KBM-7 (cell line): ENCODE measurements around the gene CACNA2D3.

Experiments
- DNase-seq: peaks from one replicate; pipeline ENCODE4 v3.0.0-alpha.2; 2015
- in situ Hi-C: fragments of 300-500 bp; cut with MboI; formaldehyde crosslinking; loops from 2 replicates; pipeline ENCODE4 v1.14.3; 2020; ENCODE audit warnings: low sequenced_read_pairs, low pct_unique_long_range_greater_than_20kb, mixed read lengths

CACNA2D3 gene

DNA sequence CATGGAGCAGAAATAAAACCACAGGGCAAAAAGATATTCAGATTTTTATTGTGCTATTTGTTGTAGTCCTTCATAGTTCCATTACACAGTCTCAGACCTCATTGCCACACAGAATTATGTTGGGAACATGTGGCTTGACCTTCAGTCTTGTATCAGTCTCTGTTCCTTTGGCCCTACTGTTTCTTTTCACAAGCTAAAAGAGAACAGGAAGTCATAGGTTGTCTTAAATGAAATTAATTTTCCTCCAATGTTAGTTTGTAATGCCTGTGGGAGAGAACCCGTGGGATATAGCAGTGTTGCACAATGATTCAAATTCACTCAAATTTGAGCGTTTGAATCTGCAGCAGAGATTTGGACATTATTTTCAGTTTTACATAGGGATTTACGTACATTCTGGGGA lies 445.6 kb downstream of the CACNA2D3 start:
- DNase-seq: no peak
- in situ Hi-C loops: no loop called here

DNA sequence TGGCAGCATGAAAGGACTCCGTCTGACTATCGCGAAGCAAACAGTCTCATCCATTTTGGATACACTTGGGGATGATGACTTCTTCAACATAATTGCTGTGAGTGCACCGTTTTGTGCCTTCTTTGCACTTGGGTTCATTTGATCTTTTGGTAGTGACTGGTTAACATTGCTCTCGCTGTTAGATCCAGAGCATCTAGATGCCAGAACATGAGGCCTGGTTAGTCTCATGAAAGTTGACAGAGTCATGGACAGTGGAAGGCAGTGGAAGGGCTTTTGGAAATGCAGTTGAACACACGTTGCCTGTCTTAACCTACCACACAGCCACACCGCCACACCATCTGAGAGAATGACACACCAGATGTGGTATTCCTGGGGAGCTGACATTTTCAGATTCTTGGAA lies 447.7 kb downstream of the CACNA2D3 start:
- in situ Hi-C loops: no loop called here
- DNase-seq: no peak

DNA sequence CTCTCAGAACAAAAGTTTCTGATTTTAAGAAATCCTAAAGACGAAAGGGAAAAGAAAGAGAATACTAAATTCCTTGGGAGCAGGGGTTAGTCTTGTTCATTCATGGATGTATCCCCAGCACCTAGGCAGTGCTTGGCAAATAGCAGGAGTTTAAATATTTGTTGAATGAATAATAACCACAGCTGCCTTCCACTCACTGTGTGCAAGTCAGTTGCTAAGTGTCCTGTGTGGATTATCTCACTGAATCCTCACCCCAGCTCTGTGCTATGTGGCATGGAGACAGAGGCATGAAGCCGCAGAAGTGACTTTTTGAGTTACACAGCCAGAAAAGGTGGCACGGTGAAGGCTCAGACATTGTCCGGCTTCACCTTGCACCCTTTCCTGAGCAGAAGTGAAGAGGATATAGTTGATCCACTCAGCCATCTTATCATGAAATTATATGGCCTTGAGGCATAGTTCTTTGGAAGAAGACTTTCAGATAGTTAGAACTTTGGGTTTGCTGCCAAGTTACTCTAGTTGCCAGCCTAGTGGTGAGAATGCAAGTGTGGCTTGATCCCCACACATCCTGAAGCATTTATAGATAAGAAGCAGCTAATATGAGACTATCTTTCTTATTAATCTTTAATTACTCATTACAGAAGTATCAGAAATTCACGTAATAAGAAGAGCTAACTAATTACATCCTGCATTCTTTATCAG lies 450.0 kb downstream of the CACNA2D3 start:
- DNase-seq: no peak
- in situ Hi-C loops: no loop called here

DNA sequence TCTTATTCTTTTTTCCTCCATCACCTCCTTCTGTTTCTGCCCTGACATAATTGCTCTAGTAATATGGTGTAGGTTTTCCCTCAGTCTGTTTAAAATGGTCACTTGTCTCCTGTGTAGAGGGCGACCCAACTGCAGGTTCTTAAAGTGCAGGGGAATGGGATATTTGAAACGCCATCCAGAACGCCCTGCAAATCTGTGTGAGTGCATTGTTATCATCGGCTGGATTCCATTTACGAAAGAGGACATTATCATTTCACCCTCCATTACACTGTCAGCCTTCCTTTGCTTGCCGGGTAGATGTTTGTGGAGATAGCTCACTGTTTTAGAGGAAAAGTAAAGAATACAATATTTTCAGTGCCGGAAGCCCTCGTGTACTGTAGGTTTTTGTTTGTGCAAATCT lies 451.5 kb downstream of the CACNA2D3 start:
- DNase-seq: no peak
- in situ Hi-C loops: no loop called here

DNA sequence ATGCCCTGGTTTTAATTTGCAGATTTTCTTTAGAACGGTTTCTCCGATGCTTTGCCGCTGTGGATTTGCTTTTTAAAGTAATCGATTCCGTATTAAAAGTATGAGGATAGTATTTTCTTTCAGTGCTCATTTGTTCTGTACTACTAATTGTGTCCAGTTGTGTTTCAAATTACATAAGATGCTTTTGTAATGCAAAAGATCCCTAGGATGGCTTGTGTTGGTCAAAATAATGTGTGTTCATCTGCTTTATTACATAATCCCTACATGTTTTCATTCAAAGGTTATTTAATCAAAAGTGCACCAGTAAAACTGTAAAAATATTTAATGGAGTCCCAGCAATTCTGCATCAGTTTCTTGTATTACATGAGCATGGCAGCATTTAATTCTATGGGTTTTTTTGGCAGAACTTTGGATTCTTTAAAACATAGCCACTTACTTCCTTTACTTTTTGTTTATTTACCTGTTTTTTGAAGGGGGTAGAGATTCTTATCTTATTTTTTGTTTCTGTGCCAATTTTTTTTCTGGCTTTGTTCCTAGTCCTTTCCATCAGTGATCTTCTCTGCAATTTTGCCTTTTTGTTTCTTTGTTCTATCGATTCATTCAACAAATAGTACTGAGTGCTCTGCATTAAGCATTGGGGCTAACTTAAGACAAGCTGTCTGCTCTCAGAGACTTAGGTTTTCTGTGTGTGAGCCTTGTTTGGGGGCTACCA lies 452.7 kb downstream of the CACNA2D3 start:
- DNase-seq: no peak
- in situ Hi-C loops: no loop called here

DNA sequence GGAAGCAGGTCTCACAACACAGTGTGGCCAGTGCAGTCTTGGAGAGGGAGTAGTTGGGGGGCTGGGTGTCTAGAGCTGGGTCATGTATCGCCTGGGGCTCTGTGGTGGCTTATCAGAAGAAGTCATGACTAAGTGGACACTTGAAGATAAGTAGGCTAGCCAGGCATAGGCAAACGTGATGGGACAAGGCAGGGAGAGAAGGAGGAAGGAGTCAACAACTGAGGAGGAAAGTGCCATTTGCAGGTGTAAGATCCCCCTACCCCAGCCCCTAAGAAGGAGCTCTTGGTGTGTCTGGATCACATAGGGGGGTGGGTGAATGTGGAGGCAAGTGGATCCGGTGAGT lies 453.2 kb downstream of the CACNA2D3 start:
- no peak for DNase-seq
- in situ Hi-C loops: no loop called here

DNA sequence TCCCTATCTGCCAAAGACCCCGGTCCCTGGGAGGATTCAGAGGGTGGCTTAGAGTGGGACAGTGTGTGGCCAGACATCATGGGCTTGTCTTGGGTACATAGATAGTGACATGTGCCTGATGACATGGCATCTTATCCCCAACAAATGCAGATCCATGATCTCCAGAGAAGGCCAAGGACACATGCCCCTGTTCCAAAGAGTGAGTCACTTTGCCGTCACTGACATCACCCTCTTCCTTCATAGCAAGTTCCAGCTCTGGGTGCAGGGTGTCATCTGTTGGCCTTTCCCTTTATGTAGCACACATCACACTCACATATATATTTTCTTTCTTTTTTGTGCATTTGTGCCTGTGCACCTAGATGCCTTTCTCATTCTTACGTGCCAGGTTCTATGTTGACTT lies 455.0 kb downstream of the CACNA2D3 start:
- in situ Hi-C loops: no loop called here
- no peak for DNase-seq

DNA sequence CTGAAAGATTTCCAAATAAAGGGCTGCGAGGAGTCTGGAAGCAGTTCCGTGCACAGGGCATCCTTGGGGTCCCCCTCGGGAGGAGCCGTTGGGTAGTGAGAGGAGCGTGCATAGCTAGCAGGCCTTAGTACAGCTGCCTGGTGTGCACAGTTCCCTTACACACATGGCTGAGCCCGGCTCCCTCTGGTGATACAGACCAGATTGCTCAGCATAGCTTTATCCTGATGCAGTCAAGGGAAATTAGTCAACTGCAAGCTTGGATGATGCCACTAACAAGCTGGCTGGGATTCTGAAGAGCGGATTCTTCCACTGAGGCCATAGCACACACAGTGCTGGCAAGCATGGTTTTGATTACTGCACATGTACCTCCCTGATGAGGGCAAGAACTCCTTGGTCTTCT lies 456.1 kb downstream of the CACNA2D3 start:
- no peak for DNase-seq
- in situ Hi-C loops: no loop called here

DNA sequence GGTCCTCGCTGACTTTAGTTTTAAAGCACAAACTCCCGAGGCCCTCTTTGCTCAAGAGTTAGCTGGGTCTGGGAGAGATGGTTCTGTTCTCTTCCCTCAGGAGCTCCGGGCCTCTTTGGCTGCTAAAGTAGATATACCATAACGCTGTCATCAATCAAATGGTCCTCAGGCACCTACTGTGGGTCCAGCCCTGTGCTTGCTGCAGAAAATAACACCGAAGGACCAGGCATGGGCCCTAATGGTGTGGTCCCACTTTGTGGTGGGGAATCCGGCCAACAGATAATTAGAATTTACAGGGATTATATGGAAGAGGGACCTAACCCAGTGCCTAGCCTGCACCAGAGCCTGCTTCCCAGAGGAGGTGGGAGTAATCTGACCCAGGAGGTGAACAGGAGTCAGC lies 458.1 kb downstream of the CACNA2D3 start:
- DNase-seq: no peak
- in situ Hi-C loops: no loop called here

DNA sequence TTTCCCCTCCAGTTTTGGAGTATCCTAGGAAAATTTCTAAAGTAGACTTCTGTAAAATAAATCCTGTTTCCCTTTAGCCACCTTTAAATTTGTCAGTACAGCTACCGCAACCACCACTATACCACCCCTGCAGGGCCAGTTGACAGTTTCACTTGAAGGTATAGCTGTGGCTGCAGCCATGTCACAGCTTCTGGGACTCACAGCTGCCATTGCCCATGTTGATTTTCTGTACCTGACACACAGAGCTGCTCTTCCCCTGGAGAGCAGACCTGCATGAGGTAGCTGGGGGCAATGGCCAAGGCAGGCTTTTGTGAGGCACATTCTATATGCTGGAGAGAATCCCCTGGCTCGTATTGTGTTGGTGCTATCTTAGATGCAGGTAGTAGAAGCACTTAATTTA lies 460.1 kb downstream of the CACNA2D3 start:
- DNase-seq: no peak
- in situ Hi-C loops: no loop called here

DNA sequence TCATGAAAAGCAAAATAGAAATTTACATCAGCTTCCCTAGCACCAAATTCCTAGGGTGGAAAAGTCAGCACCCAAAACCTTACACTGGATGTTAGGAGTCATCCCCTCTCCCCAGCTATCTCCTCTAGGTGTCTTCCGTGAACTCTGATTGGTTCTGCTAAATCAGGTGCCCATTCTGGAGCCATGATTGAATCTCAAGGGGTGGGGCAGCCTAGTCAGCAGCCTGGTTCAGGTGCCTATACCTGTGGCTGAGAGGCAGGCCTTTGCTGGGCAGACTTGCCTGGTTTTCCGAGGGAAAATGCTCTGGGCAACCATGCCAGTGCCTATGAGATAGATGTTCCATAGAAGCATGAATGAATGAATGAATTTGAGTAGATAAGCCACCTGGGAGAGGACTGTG lies 468.8 kb downstream of the CACNA2D3 start:
- DNase-seq: no peak
- in situ Hi-C loops: no loop called here

DNA sequence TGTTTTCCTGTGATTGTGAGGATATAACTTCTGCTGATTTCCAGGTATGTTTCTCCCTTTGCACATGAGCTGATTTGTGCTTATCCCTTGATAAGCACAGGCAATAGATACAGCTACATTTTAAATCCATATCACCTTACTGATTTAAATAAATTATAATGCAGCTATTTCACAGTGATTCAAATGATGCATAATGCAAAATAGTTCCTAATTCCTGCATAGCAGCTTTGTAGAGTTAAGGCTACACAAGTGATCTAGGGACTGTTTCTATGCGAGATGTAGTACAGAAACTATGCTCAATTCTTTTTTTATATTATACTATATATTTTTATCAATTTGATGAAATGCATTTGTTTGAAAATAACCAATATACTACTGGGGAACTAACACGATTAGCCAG lies 471.3 kb downstream of the CACNA2D3 start:
- in situ Hi-C loops: no loop called here
- no peak for DNase-seq

DNA sequence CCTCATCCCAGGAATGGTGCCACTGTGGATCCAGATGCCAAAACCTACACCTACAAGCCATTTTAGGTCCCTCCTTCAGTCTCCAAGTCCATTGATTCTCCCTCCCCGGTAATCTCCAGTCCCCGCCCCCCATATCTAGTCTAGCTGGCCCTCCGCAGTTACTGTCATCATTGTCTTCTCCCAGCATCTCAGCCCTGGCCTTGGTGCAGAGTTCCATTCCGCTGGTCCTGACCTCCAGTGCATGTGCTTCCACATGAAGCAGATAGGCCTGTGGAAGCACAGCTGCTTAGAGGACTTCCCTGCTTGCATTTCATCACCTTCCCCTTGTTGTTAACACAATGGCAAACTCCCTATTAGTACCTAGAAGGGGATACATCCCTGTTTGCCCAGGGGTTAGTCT lies 473.7 kb downstream of the CACNA2D3 start:
- in situ Hi-C loops: no loop called here

DNA sequence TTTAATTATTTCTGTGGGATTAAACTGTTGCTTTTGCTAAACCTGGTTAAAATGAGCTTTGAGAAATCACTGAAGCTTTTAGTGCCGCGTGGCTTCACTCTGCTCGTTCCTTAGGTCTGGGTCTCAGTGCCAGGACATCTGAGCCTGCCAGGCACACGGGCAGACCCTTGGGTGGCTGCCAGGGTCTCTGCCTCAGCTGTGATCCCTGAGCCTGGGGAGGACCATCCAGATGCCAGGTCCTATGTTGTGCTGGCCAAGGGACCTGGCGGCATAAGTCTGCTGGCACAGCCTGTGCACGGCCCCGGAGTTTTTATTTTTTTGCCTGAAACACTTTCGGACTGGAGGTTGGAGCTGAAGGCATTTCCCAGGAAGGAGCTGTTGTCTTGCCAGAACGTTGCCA lies 477.4 kb downstream of the CACNA2D3 start:
- in situ Hi-C loops: no loop called here
- DNase-seq: no peak

More for the DNA sequence above, 473.7 kb downstream of the CACNA2D3 start:
- no peak for DNase-seq

DNA sequence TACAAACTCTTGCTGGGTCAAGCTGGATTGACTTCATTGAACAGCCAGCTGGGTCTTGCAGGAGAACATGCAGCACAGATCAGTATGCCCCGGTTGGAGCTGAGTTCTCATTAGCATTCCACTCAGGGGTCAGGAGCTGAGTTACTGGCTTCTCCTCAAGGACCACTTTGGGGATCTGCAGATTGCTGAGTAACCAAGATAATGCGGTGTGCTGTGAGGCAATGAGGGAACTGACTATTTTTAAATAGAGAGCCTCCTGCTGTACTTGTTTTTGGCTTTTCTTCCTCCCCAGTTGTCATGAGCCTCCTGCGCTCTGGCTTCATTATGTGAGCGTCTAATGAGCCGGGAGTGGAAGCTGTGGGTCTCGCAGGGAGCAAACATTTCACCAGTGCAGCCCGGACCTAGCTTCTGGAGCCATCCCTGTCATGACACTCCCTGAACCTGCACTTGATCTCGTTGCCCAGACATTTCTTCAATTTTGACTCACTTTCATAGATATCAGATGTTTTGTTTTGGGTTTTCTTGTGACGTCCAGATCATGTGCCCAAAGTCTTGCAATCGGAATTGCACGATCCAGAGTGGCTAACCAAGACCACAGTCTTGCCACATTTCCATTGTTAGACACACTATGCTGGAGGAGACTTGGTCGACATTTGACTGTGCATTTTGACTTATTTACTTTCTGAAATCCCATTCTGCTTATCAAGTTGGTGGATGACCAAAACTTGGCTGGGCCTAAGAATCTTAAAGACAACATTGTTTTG lies 478.3 kb downstream of the CACNA2D3 start:
- in situ Hi-C loops: no loop called here
- no peak for DNase-seq

DNA sequence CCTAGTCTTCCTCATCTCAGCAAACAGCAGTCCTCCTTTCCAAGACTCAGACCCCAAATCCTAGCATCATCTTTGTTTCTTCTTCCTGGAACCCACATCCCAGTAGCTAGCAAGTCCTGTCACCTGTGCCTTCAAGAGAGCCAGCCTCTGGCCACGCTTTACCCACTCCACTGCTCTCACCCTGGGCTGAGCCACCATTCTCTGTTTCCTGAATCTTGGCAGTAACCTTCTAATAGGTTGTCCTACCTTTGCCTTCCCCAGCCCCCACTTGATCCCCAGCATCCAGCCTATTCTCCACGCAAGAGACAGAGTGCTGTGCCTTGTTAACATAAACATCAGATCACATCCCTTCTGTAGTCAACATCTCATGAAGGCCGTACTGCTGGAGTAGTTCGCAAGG lies 482.1 kb downstream of the CACNA2D3 start:
- DNase-seq: no peak
- in situ Hi-C loops: no loop called here

DNA sequence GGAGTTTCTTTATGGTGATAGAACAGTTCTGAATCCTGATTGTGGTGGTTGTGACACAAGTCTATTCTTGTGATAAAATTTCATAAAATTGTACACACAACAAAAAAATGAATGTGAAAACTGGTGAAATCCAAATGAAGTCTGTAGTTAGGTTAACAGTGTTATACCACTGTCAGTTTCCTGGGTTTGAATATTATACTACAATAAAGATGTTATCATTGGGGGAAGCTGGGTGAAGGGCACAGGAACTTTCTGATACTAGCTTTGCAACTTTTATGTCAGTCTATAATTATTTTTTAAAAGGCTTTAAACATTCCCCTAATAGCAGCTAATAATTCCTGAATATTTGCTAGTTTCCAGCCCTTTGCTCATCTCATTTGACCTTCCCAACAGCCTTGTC lies 485.7 kb downstream of the CACNA2D3 start:
- no peak for DNase-seq
- in situ Hi-C loops: no loop called here

DNA sequence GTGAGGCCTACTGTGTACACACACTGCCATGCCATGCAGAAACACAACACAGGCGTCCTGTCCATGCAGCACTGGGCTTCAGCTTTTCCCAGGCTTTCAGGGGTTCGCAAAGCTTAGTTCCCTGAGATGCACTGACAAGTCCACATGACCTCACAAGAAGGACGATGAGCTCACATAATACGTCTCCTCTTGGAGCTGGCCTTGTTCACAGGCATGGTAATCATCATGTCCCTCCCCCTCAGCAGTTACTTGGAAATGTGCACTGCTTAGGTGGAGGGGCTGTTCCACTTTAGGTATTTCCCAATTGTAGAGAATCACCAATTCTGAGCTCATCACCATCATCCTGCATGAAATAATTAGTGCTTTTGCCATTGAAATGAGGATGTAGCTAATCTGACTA lies 496.7 kb downstream of the CACNA2D3 start:
- in situ Hi-C loops: no loop called here
- no peak for DNase-seq

DNA sequence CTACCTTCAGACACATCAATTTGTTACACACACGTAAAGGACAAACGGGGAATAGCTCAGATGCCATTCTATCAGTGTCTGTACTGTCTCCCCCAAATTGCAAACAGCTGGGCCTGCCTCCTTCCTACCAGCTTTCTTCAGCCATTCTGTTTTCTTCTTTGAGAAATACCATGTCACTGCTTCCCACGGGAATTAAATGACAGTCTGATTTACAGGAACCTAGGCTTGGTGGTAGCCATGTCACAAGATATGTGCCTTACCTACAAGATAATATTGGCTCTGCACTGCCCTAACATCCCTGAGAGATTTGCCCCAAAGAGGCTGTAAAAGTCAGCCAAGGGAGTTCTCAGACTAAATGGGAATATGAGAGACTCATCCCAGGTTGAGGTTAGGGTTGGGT lies 497.2 kb downstream of the CACNA2D3 start:
- in situ Hi-C loops: no loop called here

DNA sequence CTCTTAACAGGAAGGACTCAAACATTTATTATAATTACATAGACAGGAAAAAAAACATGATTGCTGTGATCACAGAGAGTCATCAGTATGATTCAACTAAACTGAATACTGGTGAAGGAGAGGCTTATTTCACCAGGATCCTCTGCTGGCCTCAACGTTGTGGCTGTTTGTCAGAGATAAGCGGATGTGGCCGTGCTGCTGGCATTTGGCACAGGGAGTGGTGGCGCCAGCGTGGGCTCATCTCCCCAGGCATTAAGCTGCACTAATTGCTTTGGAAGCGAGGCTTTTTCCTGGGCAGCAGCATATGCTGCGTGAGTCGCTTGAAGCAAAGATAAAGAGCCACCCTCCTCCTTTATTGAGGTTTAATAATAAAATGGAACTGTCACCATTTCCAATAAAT lies 498.8 kb downstream of the CACNA2D3 start:
- DNase-seq: no peak

More for the DNA sequence above, 497.2 kb downstream of the CACNA2D3 start:
- DNase-seq: no peak

More for the DNA sequence above, 498.8 kb downstream of the CACNA2D3 start:
- in situ Hi-C loops: no loop called here
